ENCODE data around the gene NME7. TPM values are rescaled to one million over a fixed set of nuclear protein-coding genes. Genes with fewer than 3 reads are reported as not detected.

NME7 gene
- polyA plus RNA-seq, 1 of the 3 experiments (the other 2 are of a cell fraction), result 13.7 TPM

DNA sequence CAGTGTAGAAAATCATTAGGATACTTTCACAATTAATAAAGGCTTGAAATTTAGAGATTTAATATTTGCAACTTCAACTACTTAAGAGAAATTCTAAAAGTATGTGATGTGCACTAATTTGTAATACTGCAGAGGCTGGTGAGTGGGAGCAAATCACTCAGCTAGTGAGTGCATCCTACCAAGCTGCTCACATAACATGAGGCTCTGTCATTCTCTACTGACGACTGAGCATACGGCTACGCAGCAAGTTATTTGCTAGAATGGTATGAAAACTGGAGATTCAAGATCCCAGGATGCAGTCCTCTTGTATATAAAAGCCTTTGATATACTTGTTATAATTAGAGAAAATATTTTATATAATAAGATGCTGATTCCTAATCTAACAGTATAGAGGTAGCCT lies 171.0 kb downstream of the NME7 start:
- POLR2A ChIA-PET, result interaction anchor here (1.0 kb wide), 1 partner anchor 465 kb away, joined by 3 read pairs; no protein-coding TSS in a partner anchor
- Histone ChIP-seq H3K9me2 (no peaks in the 10 kb centered on the region), H2AFZ (ENCODE audit: low read depth) (no peak overlapping the region), H3K79me2 (ENCODE audit: insufficient read depth) (no peaks in the 10 kb centered on the region), H3K9ac (no peak overlapping the region), H3K9me3 (no peaks in the 10 kb centered on the region), H3K36me3 (replicated peaks in 1 of 2; ENCODE audit: control insufficient read depth in 1 of 2, insufficient read depth in 2 of 2, low read length in 1 of 2) (no peaks in the 10 kb centered on the region), H4K20me1 (ENCODE audit: insufficient read depth) (no peaks in the 10 kb centered on the region), H3K4me1 (ENCODE audit: control insufficient read depth in 1 of 2, insufficient read depth in 2 of 2, low read depth in 1 of 2, low read length in 1 of 2) (peaks cover 0 to 7% of the 10 kb centered on the region in 2 experiments; a peak in 2 of 4 replicates), H3K27me3 (ENCODE audit: insufficient read depth) (no peaks in the 10 kb centered on the region), H3K4me2 (no peak overlapping the region), H3K4me3 (ENCODE audit: low read depth in 2 of 2, low read length in 1 of 2) (no peak overlapping the region), H3F3A (replicated peaks; ENCODE audit: insufficient read depth) (no peaks in the 10 kb centered on the region), H3K27ac (ENCODE audit: low read depth in 2 of 2, low read length in 1 of 2) (no peak overlapping the region)
- DNase-seq, result no peak
- WGBS (ENCODE audit: low lambda C conversion rate), result 98% methylated on average over 3 of the region's 3 CpGs
- CTCF ChIA-PET, result interaction anchor here (1.3 to 2.6 kb wide), 2 partner anchors 560 to 593 kb away, joined by 3 to 9 read pairs; no protein-coding TSS in a partner anchor
- TF ChIP-seq TAF1 (IDR thresholded peaks at IDR 0.05; ENCODE audit: borderline replicate concordance, low read depth, low read length), result no peak
- TF ChIP-seq POLR2AphosphoS5 (IDR thresholded peaks at IDR 0.05; ENCODE audit: low read depth, low read length), result no peak
- TF ChIP-seq GATA2 (CRISPR knock-in tag; IDR thresholded peaks at IDR 0.05), result no peak
- TF ChIP-seq, protein P1, sequence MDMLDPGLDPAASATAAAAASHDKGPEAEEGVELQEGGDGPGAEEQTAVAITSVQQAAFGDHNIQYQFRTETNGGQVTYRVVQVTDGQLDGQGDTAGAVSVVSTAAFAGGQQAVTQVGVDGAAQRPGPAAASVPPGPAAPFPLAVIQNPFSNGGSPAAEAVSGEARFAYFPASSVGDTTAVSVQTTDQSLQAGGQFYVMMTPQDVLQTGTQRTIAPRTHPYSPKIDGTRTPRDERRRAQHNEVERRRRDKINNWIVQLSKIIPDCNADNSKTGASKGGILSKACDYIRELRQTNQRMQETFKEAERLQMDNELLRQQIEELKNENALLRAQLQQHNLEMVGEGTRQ (IDR thresholded peaks at IDR 0.05; ENCODE audit: borderline replicate concordance, low read depth, low read length), result no peak
- no peak for TF ChIP-seq RXRA (IDR thresholded peaks at IDR 0.05; ENCODE audit: borderline replicate concordance, low read depth)
- TF ChIP-seq, protein P2, sequence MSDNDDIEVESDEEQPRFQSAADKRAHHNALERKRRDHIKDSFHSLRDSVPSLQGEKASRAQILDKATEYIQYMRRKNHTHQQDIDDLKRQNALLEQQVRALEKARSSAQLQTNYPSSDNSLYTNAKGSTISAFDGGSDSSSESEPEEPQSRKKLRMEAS (IDR thresholded peaks at IDR 0.05; ENCODE audit: low read depth), result no peak
- TF ChIP-seq, protein P3, sequence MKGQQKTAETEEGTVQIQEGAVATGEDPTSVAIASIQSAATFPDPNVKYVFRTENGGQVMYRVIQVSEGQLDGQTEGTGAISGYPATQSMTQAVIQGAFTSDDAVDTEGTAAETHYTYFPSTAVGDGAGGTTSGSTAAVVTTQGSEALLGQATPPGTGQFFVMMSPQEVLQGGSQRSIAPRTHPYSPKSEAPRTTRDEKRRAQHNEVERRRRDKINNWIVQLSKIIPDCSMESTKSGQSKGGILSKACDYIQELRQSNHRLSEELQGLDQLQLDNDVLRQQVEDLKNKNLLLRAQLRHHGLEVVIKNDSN (IDR thresholded peaks at IDR 0.05; ENCODE audit: borderline replicate concordance, low read depth), result no peak
- TF ChIP-seq RFX5 (IDR thresholded peaks at IDR 0.05; ENCODE audit: low read length), result no peak
- TF ChIP-seq SIN3A (IDR thresholded peaks at IDR 0.05; ENCODE audit: borderline replicate concordance, low read depth, low read length), result no peak
- TF ChIP-seq NFIC (IDR thresholded peaks at IDR 0.05; ENCODE audit: borderline replicate concordance), result no peak
- TF ChIP-seq EP300 (IDR thresholded peaks at IDR 0.05; ENCODE audit: borderline replicate concordance in 1 of 2, low read depth in 1 of 2, low read length in 1 of 2), result no peak
- TF ChIP-seq, protein P4, sequence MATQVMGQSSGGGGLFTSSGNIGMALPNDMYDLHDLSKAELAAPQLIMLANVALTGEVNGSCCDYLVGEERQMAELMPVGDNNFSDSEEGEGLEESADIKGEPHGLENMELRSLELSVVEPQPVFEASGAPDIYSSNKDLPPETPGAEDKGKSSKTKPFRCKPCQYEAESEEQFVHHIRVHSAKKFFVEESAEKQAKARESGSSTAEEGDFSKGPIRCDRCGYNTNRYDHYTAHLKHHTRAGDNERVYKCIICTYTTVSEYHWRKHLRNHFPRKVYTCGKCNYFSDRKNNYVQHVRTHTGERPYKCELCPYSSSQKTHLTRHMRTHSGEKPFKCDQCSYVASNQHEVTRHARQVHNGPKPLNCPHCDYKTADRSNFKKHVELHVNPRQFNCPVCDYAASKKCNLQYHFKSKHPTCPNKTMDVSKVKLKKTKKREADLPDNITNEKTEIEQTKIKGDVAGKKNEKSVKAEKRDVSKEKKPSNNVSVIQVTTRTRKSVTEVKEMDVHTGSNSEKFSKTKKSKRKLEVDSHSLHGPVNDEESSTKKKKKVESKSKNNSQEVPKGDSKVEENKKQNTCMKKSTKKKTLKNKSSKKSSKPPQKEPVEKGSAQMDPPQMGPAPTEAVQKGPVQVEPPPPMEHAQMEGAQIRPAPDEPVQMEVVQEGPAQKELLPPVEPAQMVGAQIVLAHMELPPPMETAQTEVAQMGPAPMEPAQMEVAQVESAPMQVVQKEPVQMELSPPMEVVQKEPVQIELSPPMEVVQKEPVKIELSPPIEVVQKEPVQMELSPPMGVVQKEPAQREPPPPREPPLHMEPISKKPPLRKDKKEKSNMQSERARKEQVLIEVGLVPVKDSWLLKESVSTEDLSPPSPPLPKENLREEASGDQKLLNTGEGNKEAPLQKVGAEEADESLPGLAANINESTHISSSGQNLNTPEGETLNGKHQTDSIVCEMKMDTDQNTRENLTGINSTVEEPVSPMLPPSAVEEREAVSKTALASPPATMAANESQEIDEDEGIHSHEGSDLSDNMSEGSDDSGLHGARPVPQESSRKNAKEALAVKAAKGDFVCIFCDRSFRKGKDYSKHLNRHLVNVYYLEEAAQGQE (IDR thresholded peaks at IDR 0.05; ENCODE audit: low read depth, low read length), result no peak
- no peak for TF ChIP-seq RCOR1 (IDR thresholded peaks at IDR 0.05; ENCODE audit: low read length)
- TF ChIP-seq, protein P5, sequence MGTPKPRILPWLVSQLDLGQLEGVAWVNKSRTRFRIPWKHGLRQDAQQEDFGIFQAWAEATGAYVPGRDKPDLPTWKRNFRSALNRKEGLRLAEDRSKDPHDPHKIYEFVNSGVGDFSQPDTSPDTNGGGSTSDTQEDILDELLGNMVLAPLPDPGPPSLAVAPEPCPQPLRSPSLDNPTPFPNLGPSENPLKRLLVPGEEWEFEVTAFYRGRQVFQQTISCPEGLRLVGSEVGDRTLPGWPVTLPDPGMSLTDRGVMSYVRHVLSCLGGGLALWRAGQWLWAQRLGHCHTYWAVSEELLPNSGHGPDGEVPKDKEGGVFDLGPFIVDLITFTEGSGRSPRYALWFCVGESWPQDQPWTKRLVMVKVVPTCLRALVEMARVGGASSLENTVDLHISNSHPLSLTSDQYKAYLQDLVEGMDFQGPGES (IDR thresholded peaks at IDR 0.05; ENCODE audit: low read depth, low read length), result no peak
- TF ChIP-seq FOXM1 (IDR thresholded peaks at IDR 0.05; ENCODE audit: low read depth), result no peak
- no peak for TF ChIP-seq GABPA (IDR thresholded peaks at IDR 0.05; ENCODE audit: low read depth)
- TF ChIP-seq, protein P6, sequence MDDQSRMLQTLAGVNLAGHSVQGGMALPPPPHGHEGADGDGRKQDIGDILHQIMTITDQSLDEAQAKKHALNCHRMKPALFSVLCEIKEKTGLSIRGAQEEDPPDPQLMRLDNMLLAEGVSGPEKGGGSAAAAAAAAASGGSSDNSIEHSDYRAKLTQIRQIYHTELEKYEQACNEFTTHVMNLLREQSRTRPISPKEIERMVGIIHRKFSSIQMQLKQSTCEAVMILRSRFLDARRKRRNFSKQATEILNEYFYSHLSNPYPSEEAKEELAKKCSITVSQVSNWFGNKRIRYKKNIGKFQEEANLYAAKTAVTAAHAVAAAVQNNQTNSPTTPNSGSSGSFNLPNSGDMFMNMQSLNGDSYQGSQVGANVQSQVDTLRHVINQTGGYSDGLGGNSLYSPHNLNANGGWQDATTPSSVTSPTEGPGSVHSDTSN (IDR thresholded peaks at IDR 0.05), result no peak
- TF ChIP-seq NRF1 (IDR thresholded peaks at IDR 0.05; ENCODE audit: low read depth, low read length), result no peak
- TF ChIP-seq YY1 (IDR thresholded peaks at IDR 0.05; ENCODE audit: low read depth), result no peak

All from SK-N-SH (cell line).